ENCODE results near the gene MT1B. TPM values are rescaled to one million over a fixed set of nuclear protein-coding genes. Genes with fewer than 3 reads are reported as not detected.

MT1B gene
- total and polyA plus RNA-seq, 7 donors, result not detected

GRCh38 chr16:56645838-56646237 lies 5.8 kb upstream of the MT1B start:
- 0% methylated on average over 1 of the region's 1 CpG for WGBS, 2 donors
- Histone ChIP-seq H3K27me3 (peaks cover 0 to 79% (median 24%) of the 10 kb centered on the region in 3 donors), H3K36me3 (no peaks in the 10 kb centered on the region), H3K9me3 (no peaks in the 10 kb centered on the region), H3K4me3 (no peak overlapping the region), H3K4me1 (peaks cover 0 to 14% (median 12%) of the 10 kb centered on the region in 4 donors), H3K27ac (no peak overlapping the region)
- DNase-seq, result no peak
- TF ChIP-seq POLR2AphosphoS5 (IDR thresholded peaks at IDR 0.05) (no peak), POLR2A (IDR thresholded peaks at IDR 0.05) (no peak), EP300 (IDR thresholded peaks at IDR 0.05) (no peak)
- TF ChIP-seq, protein P1, sequence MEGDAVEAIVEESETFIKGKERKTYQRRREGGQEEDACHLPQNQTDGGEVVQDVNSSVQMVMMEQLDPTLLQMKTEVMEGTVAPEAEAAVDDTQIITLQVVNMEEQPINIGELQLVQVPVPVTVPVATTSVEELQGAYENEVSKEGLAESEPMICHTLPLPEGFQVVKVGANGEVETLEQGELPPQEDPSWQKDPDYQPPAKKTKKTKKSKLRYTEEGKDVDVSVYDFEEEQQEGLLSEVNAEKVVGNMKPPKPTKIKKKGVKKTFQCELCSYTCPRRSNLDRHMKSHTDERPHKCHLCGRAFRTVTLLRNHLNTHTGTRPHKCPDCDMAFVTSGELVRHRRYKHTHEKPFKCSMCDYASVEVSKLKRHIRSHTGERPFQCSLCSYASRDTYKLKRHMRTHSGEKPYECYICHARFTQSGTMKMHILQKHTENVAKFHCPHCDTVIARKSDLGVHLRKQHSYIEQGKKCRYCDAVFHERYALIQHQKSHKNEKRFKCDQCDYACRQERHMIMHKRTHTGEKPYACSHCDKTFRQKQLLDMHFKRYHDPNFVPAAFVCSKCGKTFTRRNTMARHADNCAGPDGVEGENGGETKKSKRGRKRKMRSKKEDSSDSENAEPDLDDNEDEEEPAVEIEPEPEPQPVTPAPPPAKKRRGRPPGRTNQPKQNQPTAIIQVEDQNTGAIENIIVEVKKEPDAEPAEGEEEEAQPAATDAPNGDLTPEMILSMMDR (IDR thresholded peaks at IDR 0.05), result no peak
- intact Hi-C loops (cut with DNase I), result no loop called here

GRCh38 chr16:56647641-56648431 lies 3.9 kb upstream of the MT1B start:
- H3K36me3 ChIP-seq, result no peaks in the 10 kb centered on the region
- H3K4me3 ChIP-seq, result no peak overlapping the region
- no peak overlapping the region for H3K27ac ChIP-seq
- H3K9me3 ChIP-seq, result no peaks in the 10 kb centered on the region
- peaks cover 0 to 75% (median 23%) of the 10 kb centered on the region in 3 donors for H3K27me3 ChIP-seq
- no peak for TF ChIP-seq EP300 (IDR thresholded peaks at IDR 0.05)
- TF ChIP-seq POLR2A (IDR thresholded peaks at IDR 0.05), result no peak
- TF ChIP-seq, protein P1 (IDR thresholded peaks at IDR 0.05), result no peak
- DNase-seq, result no peak
- peaks cover 0 to 14% (median 11%) of the 10 kb centered on the region in 4 donors for H3K4me1 ChIP-seq
- intact Hi-C loops (cut with DNase I), result no loop called here
- WGBS, 2 donors, result 16 to 25% methylated on average over 33 of the region's 33 CpGs

GRCh38 chr16:56649271-56649670 lies 2.4 kb upstream of the MT1B start:
- no peak overlapping the region for H3K4me3 ChIP-seq
- H3K36me3 ChIP-seq, result no peaks in the 10 kb centered on the region
- no peaks in the 10 kb centered on the region for H3K9me3 ChIP-seq
- DNase-seq, result no peak
- H3K4me1 ChIP-seq, result no peaks in the 10 kb centered on the region
- peaks cover 0 to 61% (median 23%) of the 10 kb centered on the region in 3 donors for H3K27me3 ChIP-seq
- 95% methylated on average over 2 of the region's 2 CpGs for WGBS, 2 donors
- no peak overlapping the region for H3K27ac ChIP-seq
- intact Hi-C loops (cut with DNase I), result no loop called here
- no peak for TF ChIP-seq EP300 (IDR thresholded peaks at IDR 0.05)
- no peak for TF ChIP-seq POLR2A (IDR thresholded peaks at IDR 0.05)
- no peak for TF ChIP-seq POLR2AphosphoS5 (IDR thresholded peaks at IDR 0.05)
- TF ChIP-seq, protein P1 (IDR thresholded peaks at IDR 0.05), result no peak

GRCh38 chr16:56649820-56650219 lies 1.9 kb upstream of the MT1B start:
- H3K9me3 ChIP-seq, result no peaks in the 10 kb centered on the region
- TF ChIP-seq EP300 (IDR thresholded peaks at IDR 0.05) (no peak), POLR2A (IDR thresholded peaks at IDR 0.05) (no peak)
- no peak overlapping the region for H3K27ac ChIP-seq
- intact Hi-C loops (cut with DNase I), result no loop called here
- no peak for DNase-seq
- no peaks in the 10 kb centered on the region for H3K4me1 ChIP-seq
- no peaks in the 10 kb centered on the region for H3K36me3 ChIP-seq
- H3K4me3 ChIP-seq, result no peak overlapping the region
- peaks cover 0 to 55% (median 23%) of the 10 kb centered on the region in 3 donors for H3K27me3 ChIP-seq
- 39 to 71% methylated on average over 3 of the region's 3 CpGs for WGBS, 2 donors

DNA sequence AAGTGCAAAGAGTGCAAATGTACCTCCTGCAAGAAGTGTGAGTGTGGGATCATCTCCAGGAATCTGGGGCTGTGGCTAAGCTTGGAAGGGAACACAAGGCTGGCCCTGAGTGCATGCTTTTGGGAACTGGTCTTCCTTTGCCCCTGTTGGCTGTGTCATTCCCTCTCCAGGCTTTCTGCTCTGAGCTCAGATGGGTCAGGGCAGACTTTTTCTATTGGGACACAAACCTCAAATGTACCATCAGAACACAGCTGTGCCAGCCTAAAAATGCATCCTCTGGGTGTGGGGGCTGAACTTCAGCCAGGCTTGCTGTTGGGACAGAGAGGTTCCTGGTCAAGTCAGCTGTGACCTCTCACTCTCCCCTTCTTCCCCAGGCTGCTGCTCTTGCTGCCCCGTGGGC lies 914 bp downstream of the MT1B start:
- no peak overlapping the region for H3K27ac ChIP-seq
- no peaks in the 10 kb centered on the region for H3K9me3 ChIP-seq
- H3K27me3 ChIP-seq, result peaks cover 0 to 38% (median 15%) of the 10 kb centered on the region in 3 donors
- no peak for DNase-seq
- H3K36me3 ChIP-seq, result no peaks in the 10 kb centered on the region
- TF ChIP-seq POLR2A (IDR thresholded peaks at IDR 0.05) (no peak), POLR2AphosphoS5 (IDR thresholded peaks at IDR 0.05) (no peak), EP300 (IDR thresholded peaks at IDR 0.05) (no peak)
- TF ChIP-seq, protein P1 (IDR thresholded peaks at IDR 0.05), result no peak
- H3K4me3 ChIP-seq, result no peak overlapping the region
- intact Hi-C loops (cut with DNase I), result no loop called here
- WGBS, 2 donors, result 52 to 64% methylated on average over 1 of the region's 1 CpG
- H3K4me1 ChIP-seq, result peaks cover 0 to 5% (median 3%) of the 10 kb centered on the region in 4 donors

Data from sigmoid colon (tissue), 7 donors.